Osteocyte (in vitro differentiated cells): ENCODE results near the gene FAM240B. TPM values are rescaled to one million over a fixed set of nuclear protein-coding genes. Genes with fewer than 3 reads are reported as not detected.

Source experiments
- DNase-seq: peaks from one replicate; pipeline ENCODE4 v3.0.0; 2021; ENCODE audit warnings: mixed read lengths; ENCODE audit not compliant: unreplicated experiment; ENCODE audit errors: extremely low spot score
- H3K27ac Mint-ChIP-seq: one replicate; pipeline ENCODE4 v1.8.0; 2021; ENCODE audit warnings: mild to moderate bottlenecking, mixed read lengths; ENCODE audit not compliant: unreplicated experiment
- H3K27me3 Mint-ChIP-seq: one replicate; pipeline ENCODE4 v1.8.0; 2021; ENCODE audit warnings: mixed read lengths; ENCODE audit not compliant: unreplicated experiment
- H3K36me3 Mint-ChIP-seq: one replicate; pipeline ENCODE4 v1.8.0; 2021; ENCODE audit warnings: mixed read lengths; ENCODE audit not compliant: unreplicated experiment
- H3K4me1 Mint-ChIP-seq: one replicate; pipeline ENCODE4 v1.8.0; 2021; ENCODE audit warnings: mixed read lengths; ENCODE audit not compliant: unreplicated experiment
- H3K4me3 Mint-ChIP-seq: one replicate; pipeline ENCODE4 v1.8.0; 2021; ENCODE audit warnings: mild to moderate bottlenecking, moderate library complexity, mixed read lengths; ENCODE audit not compliant: unreplicated experiment
- H3K9me3 Mint-ChIP-seq: one replicate; pipeline ENCODE4 v1.8.0; 2021; ENCODE audit warnings: mixed read lengths; ENCODE audit not compliant: unreplicated experiment
- CTCF ChIP-seq: fragments of 200-600 bp; sonication (generic); IDR thresholded peaks from 2 replicates; pipeline ENCODE4 v1.5.0; 2021; ENCODE audit warnings: antibody characterized with exemption, mild to moderate bottlenecking, moderate library complexity
- total RNA-seq: library from RNA; stranded (reverse); gene quantifications from 2 replicates; pipeline ENCODE4 v1.2.1, GENCODE V29; 2021

Gene FAM240B
- total RNA-seq, 1 donor from 2014 or later: not detected

DNA sequence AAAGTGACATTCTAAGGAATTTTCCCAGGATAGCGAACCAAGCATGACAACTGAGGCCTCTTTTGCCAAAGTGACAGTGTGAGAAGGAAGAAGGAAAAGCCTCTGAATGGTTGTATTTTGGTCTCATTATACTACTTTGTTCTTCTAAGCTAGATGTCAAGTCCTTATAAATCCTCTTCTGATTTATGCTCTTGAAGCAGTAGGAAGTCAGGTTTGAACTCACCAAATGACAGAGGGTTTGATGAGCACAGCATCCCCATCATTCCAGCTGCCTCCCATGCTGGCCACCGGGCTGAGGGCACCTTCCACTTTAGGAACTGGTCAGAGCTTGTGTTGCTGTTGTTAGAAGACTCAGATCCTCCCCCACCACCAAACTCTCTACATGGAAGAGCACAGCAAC lies 44.1 kb downstream of the FAM240B start:
- no peak for DNase-seq
- no peaks in the 10 kb centered on the region for H3K9me3 Mint-ChIP-seq
- no peak overlapping the region for H3K4me3 Mint-ChIP-seq
- H3K4me1 Mint-ChIP-seq: peaks cover 54% of the 10 kb centered on the region
- no peak for TF ChIP-seq CTCF
- peaks cover 15% of the 10 kb centered on the region for H3K27me3 Mint-ChIP-seq
- peaks cover 3% of the 10 kb centered on the region for H3K36me3 Mint-ChIP-seq
- H3K27ac Mint-ChIP-seq: no peak overlapping the region

DNA sequence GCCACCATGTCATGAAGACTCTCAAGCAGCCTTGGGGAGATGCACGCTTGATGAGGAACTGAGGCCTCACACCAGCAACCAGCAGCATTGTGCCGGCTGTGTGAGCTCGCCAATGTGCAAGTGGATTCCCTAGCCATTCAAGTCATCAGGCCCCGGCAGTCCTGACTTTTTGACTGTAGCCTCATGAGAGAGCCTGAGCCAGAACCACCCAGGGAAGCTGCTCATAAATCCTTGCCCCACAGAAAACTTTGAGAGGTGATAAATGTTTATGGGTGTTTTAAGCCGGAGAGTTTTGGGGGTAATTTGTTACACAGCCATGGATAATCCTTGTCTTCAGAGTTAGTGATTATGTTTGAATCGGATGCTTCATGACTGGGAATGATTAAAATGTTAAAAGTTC lies 44.7 kb downstream of the FAM240B start:
- TF ChIP-seq CTCF: no peak
- Mint-ChIP-seq H3K27ac (no peak overlapping the region), H3K27me3 (peaks cover 15% of the 10 kb centered on the region), H3K4me3 (no peak overlapping the region), H3K36me3 (peaks cover 3% of the 10 kb centered on the region), H3K4me1 (peaks cover 48% of the 10 kb centered on the region), H3K9me3 (no peaks in the 10 kb centered on the region)
- DNase-seq: no peak

GRCh38 chr9:38673399-38674193 lies 46.3 kb downstream of the FAM240B start:
- Mint-ChIP-seq H3K27me3 (peaks cover 19% of the 10 kb centered on the region), H3K4me1 (peaks cover 47% of the 10 kb centered on the region)

DNA sequence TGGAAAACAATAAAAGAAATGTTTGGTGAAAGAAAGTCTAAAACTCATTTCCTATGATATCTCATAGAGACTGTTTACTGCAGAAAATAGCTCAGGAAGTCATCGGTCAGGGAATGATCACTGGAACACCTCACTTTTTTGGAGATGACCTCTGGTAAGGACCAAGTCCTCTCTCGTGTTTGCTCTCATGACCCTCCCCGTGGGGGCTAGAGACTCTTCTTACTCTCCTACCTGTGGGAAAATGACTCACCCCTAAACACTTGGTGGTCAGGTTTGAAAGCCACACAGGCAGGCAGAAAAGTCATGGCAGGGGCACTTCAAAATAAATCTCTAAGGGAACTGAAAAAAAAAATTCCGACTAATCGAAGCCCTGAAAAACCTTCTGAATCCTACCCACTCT lies 48.2 kb downstream of the FAM240B start:
- Mint-ChIP-seq H3K27ac (peak overlapping the region; percentile 57), H3K4me3 (peak overlapping the region; percentile 26), H3K36me3 (no peaks in the 10 kb centered on the region), H3K9me3 (no peaks in the 10 kb centered on the region), H3K4me1 (peaks cover 36% of the 10 kb centered on the region), H3K27me3 (peaks cover 9% of the 10 kb centered on the region)
- no peak for TF ChIP-seq CTCF
- peak; percentile 66 for DNase-seq

More at GRCh38 chr9:38673399-38674193, 46.3 kb downstream of the FAM240B start:
- DNase-seq: peak; percentile 59
- peak overlapping the region; percentile 57 for H3K27ac Mint-ChIP-seq
- peaks cover 3% of the 10 kb centered on the region for H3K36me3 Mint-ChIP-seq
- H3K4me3 Mint-ChIP-seq: no peak overlapping the region
- H3K9me3 Mint-ChIP-seq: no peaks in the 10 kb centered on the region
- TF ChIP-seq CTCF: no peak

- peaks cover 9% of the 10 kb centered on the region for H3K27me3 Mint-ChIP-seq
- H3K27ac Mint-ChIP-seq: peak overlapping the region; percentile 57
- peak; percentile 10 for DNase-seq
- no peak for TF ChIP-seq CTCF
- peaks cover 36% of the 10 kb centered on the region for H3K4me1 Mint-ChIP-seq
- no peaks in the 10 kb centered on the region for H3K9me3 Mint-ChIP-seq
- H3K36me3 Mint-ChIP-seq: no peaks in the 10 kb centered on the region
- H3K4me3 Mint-ChIP-seq: no peak overlapping the region
Measured at GRCh38 chr9:38671372-38671731, 48.6 kb downstream of the FAM240B start.
